Effector memory CD8-positive, alpha-beta T cell (primary cell): ENCODE results near the gene USHBP1.
A peak's percentile ranks its signal among the peaks of the same experiment; 100 is the strongest.

Source experiments
- ATAC-seq: fragments of 150-1000 bp; cut with Tn5 transposase; replicated peaks from 2 replicates; pipeline ENCODE4 v1.10.0; 2021; ENCODE audit warnings: mild to moderate bottlenecking, moderate library complexity
- DNase-seq, 3 experiments: peaks; one replicate each; pipeline ENCODE4 v3.0.0; 2021
- H3K27ac Mint-ChIP-seq, 2 donors: one replicate each; pipeline ENCODE4 v1.8.0; 2022; ENCODE audit warnings: mild to moderate bottlenecking in 2 of 2, mixed read lengths in 2 of 2, moderate library complexity in 2 of 2
- H3K27me3 Mint-ChIP-seq, 2 donors: one replicate each; pipeline ENCODE4 v1.8.0; 2022; ENCODE audit warnings: mixed read lengths in 2 of 2
- H3K36me3 Mint-ChIP-seq: one replicate; pipeline ENCODE4 v1.8.0; 2022; ENCODE audit warnings: mild to moderate bottlenecking, moderate library complexity, mixed read lengths; ENCODE audit not compliant: insufficient read depth
- H3K4me1 Mint-ChIP-seq, 2 donors: one replicate each; pipeline ENCODE4 v1.8.0; 2022; ENCODE audit warnings: low read depth in 2 of 2, mixed read lengths in 2 of 2
- H3K4me3 Mint-ChIP-seq, 2 donors: one replicate each; pipeline ENCODE4 v1.8.0; 2022; ENCODE audit warnings: mild to moderate bottlenecking in 2 of 2, mixed read lengths in 2 of 2, moderate library complexity in 2 of 2
- H3K9me3 Mint-ChIP-seq, 2 donors: one replicate each; pipeline ENCODE4 v1.8.0; 2022; ENCODE audit warnings: mixed read lengths in 2 of 2

The USHBP1 gene

DNA sequence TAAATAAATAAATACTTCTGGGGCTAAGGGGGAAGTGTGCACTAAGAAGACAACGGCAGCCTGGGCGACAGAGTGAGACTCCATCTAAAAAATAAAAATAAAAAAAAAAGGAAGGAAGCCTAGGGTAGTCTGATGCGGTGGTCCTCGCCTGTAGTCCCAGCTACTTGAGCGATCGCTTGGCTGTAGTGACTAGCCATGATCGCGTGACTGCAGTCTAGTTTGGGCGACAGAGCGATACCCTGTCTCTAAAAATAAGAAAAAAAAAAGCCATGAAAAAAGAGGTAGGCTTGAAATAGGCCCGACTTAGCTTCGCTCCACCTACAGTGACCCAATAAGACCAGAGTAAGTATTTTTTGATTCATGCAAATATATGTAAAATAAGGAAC, 2.0 kb upstream of the USHBP1 start:
- H3K36me3 Mint-ChIP-seq: peaks cover 36% of the 10 kb centered on the region
- H3K4me1 Mint-ChIP-seq: peaks cover 13% of the 10 kb centered on the region in 2 donors
- ATAC-seq: no peak
- peak overlapping the region; percentile 32 to 84 for H3K27ac Mint-ChIP-seq
- DNase-seq: no peak
- H3K9me3 Mint-ChIP-seq: no peaks in the 10 kb centered on the region
- peak overlapping the region; percentile 71 to 83 for H3K4me3 Mint-ChIP-seq
- H3K27me3 Mint-ChIP-seq: no peaks in the 10 kb centered on the region

DNA sequence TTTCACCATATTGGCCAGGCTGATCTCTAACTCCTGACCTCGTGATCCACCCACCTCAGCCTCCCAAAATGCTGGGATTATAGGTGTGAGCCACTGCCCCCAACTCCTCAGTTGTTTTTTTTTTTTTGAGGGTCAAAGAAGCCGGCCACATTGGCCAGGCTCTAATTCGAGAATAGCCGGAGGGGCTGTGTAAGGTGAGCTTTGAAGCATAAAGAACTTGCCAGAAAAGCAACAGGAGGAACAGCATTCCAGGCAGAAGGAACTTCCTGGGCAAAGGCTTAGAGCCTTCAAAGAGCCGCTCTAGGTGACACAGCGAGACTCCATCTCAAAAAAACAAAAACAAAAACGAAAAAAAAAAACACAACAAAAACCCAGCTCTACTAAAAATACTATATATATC, 1.5 kb upstream of the USHBP1 start:
- peaks cover 30% of the 10 kb centered on the region for H3K36me3 Mint-ChIP-seq
- peaks cover 12 to 13% of the 10 kb centered on the region in 2 donors for H3K4me1 Mint-ChIP-seq
- DNase-seq: no peak
- no peaks in the 10 kb centered on the region for H3K9me3 Mint-ChIP-seq
- no peak overlapping the region for H3K4me3 Mint-ChIP-seq
- no peaks in the 10 kb centered on the region for H3K27me3 Mint-ChIP-seq
- ATAC-seq: no peak
- H3K27ac Mint-ChIP-seq: no peak overlapping the region

DNA sequence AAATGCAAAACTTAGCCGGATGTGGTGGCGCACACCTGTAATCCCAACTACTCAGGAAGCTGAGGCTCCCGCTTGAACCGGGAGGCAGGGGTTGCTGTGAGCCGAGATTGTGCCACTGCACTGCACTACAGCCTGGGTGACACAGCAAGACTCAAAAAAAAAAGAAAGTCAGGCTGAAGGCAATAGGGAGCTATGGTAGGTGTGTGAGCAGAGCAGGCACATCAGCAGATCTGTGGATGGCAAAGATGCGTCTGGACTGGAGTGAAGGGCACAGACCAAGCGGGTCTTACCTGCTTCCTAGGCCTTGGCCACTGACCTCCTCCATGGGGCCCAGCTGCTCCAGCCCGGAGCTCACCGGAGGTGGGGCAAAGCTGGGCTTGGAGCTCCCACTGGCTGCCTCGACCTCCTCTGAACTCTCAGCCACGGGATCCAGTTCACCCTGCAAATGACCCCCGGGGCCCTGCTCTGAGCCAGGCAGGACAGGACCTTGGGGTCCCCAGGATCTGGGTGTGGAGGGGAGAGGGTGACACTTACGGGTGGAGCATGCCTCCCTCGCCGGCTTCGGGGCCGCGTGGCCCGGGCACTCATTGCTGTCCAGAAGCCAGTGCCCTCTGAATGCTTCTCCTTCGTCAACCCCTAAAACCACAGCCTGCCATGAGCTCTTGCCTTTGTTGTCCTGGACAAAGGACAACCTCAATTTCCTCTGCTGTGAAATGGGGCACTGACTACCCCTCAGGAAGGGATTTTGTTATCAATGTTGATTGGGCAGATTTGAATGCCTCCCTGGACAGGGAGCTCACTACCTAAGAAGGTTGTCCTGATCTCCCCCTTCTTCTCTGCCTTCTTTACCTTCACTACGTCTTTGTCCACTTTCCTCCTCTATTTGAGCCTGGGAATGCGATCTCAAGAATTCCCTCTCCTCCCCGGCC, 569 bp downstream of the USHBP1 start:
- Mint-ChIP-seq H3K27me3 (no peaks in the 10 kb centered on the region), H3K4me3 (peak overlapping the region in 1 of 2 donors; percentile 34), H3K9me3 (no peaks in the 10 kb centered on the region), H3K36me3 (peaks cover 11% of the 10 kb centered on the region), H3K4me1 (peaks cover 17 to 19% of the 10 kb centered on the region in 2 donors), H3K27ac (no peak overlapping the region)
- ATAC-seq (no peak), DNase-seq (no peak)

DNA sequence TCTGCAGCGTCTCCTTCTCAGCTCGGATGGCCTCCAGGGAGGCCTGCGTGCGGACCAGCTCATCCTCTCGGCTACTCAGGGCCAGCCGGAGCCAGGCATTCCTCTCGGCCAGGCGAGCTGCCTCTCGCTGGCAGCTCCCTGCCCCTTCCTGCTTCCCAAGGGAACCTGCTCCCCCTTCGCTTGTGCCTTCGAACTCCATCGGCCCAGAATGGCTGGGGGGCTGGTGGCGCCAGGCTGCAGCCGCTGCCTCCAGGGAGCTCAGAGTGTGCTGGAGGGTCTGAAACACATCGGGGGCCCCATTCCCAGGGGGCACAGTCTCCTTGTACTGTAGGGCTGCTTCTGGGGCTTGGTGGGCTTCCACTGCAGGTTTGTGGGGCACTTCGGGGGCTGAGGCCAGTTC, 2.0 kb downstream of the USHBP1 start:
- peak overlapping the region in 1 of 2 donors; percentile 39 for H3K27ac Mint-ChIP-seq
- ATAC-seq: no peak
- no peak overlapping the region for H3K4me3 Mint-ChIP-seq
- no peaks in the 10 kb centered on the region for H3K27me3 Mint-ChIP-seq
- H3K36me3 Mint-ChIP-seq: peaks cover 9% of the 10 kb centered on the region
- no peak for DNase-seq
- H3K9me3 Mint-ChIP-seq: no peaks in the 10 kb centered on the region
- H3K4me1 Mint-ChIP-seq: peaks cover 12 to 13% of the 10 kb centered on the region in 2 donors

DNA sequence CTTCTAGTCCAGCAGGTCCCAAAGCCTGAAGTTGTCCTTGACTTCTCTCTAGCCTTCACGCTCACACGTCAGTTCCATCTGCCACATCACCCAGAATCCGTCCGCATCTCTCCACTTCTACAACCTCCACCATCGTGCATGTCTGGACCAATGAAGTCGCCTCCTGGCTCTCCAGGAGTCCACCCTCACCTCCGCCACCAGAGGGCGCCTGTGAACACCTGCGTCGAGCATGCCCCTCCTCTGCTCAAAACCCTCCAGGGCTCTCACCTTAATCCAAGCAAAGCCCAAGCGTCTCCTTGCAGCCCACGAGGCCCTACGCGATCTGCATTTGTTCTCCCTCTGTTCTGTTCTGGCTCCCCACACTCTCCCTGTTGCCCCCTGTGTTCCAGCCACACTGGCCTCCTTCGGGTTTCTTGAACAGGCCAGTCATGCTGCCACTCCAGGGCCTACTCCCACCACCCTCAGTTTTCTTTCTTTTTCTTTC, 3.7 kb downstream of the USHBP1 start:
- ATAC-seq (peak; percentile 100), DNase-seq (peak; percentile 85 to 91 (median 87))
- peaks cover 6% of the 10 kb centered on the region in 2 donors for H3K4me1 Mint-ChIP-seq
- no peaks in the 10 kb centered on the region for H3K36me3 Mint-ChIP-seq
- H3K9me3 Mint-ChIP-seq: no peaks in the 10 kb centered on the region
- H3K27ac Mint-ChIP-seq: no peak overlapping the region
- H3K27me3 Mint-ChIP-seq: no peaks in the 10 kb centered on the region
- no peak overlapping the region for H3K4me3 Mint-ChIP-seq

DNA sequence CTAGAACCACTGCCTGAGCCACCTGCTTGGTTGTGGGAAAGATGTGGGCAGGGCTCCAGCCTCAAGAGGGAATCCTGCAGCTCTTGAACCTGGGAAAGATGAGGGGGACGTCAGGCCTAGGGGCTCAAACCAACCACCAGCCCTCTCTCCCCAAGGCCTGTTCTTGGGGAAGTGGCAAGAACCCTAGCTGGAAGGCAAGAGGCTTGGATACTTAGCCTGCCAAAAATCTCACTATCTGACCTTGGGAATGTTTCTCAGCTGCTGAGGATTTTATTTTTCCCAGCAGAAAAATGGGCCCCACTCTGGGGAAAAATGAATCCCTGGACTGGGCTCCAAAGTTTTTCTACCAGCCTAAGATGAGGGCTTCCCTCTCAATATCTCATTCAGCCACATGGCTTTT, 4.6 kb downstream of the USHBP1 start:
- H3K4me3 Mint-ChIP-seq: no peak overlapping the region
- no peaks in the 10 kb centered on the region for H3K27me3 Mint-ChIP-seq
- H3K36me3 Mint-ChIP-seq: no peaks in the 10 kb centered on the region
- no peak for ATAC-seq
- no peaks in the 10 kb centered on the region for H3K9me3 Mint-ChIP-seq
- H3K27ac Mint-ChIP-seq: no peak overlapping the region
- peaks cover 6% of the 10 kb centered on the region in 2 donors for H3K4me1 Mint-ChIP-seq
- DNase-seq: no peak

DNA sequence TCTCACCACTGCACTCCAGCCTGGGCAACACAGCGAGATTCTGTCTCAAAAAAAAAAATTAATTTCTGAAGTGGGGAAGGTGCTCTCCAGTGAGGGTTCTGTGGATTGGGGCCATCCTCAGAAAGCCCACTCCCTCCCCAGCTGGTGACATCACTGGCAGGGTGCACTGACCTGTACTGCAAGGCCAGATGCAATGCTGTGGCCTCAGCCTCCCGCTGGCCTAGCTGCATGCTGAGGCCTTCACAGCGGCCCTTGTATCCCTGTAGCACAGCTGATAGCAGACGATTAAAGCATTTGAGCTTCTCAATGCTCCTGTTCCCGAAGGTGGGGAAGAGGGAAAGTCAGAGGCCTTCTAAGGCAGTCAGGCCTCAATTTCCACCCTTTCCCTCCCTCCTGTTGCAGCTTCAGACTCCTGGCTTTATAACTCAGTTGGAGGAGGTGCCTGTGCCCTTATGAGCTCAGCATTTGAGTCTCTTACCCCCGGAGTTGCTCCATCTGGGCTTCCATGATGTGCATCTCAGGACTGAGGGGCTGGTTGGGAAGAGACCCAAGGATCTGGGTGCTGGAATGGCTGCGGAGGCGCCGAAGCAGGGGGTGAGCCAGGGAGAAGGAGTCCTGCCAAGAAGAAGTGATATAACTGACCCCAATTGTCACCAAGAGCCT, 5.3 kb downstream of the USHBP1 start:
- no peak for ATAC-seq
- DNase-seq: no peak
- Mint-ChIP-seq H3K9me3 (no peaks in the 10 kb centered on the region), H3K27me3 (no peaks in the 10 kb centered on the region), H3K4me1 (peaks cover 6% of the 10 kb centered on the region in 2 donors), H3K36me3 (no peaks in the 10 kb centered on the region), H3K4me3 (no peak overlapping the region), H3K27ac (no peak overlapping the region)

DNA sequence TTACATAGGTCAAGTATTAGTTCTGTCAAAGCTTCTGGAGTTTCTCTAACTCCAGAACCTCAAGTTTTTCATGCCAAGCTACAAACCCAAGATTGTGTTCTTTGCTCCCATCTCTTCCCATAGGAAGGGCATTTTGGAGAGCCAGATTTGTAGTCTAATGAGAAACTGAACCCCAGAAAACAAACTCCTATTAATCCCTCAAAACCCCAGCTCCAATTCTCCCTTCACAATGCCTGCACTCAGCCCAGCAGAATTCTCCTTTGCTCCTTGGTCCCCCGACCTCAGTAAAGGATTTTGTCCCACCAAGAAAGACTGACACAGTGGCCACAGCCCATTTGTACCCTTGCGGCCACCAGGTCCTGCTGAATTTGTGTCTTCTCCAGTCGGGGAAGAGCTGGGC, 8.4 kb downstream of the USHBP1 start:
- no peaks in the 10 kb centered on the region for H3K27me3 Mint-ChIP-seq
- H3K9me3 Mint-ChIP-seq: no peaks in the 10 kb centered on the region
- DNase-seq: no peak
- H3K36me3 Mint-ChIP-seq: peaks cover 2% of the 10 kb centered on the region
- peaks cover 6% of the 10 kb centered on the region in 2 donors for H3K4me1 Mint-ChIP-seq
- no peak overlapping the region for H3K4me3 Mint-ChIP-seq
- no peak overlapping the region for H3K27ac Mint-ChIP-seq
- no peak for ATAC-seq

DNA sequence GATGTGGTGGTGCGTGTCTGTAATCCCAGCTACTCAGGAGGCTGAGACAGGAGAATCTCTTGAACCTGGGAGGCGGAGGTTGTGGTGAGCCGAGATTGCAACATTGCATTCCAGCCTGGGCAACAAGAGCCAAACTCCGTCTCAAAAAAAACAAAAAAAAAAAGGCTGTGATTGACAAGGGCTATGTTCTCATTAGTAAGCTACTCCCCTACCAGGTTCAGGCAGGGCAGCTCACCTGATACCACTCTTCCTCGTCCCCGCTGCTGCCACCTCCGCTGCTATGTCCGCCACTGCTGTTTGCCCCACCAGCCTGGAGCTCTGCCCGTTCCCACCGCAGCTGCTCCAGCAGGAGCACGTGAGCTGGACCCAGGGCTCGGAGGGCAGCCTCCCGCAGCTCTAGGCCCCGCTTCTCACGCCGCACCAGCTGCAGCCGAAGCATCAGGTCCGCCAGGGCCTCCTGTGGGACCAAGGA, 9.4 kb downstream of the USHBP1 start:
- no peak overlapping the region for H3K27ac Mint-ChIP-seq
- DNase-seq: no peak
- no peaks in the 10 kb centered on the region for H3K4me1 Mint-ChIP-seq
- H3K36me3 Mint-ChIP-seq: peaks cover 2% of the 10 kb centered on the region
- H3K4me3 Mint-ChIP-seq: no peak overlapping the region
- no peaks in the 10 kb centered on the region for H3K27me3 Mint-ChIP-seq
- no peaks in the 10 kb centered on the region for H3K9me3 Mint-ChIP-seq
- no peak for ATAC-seq

DNA sequence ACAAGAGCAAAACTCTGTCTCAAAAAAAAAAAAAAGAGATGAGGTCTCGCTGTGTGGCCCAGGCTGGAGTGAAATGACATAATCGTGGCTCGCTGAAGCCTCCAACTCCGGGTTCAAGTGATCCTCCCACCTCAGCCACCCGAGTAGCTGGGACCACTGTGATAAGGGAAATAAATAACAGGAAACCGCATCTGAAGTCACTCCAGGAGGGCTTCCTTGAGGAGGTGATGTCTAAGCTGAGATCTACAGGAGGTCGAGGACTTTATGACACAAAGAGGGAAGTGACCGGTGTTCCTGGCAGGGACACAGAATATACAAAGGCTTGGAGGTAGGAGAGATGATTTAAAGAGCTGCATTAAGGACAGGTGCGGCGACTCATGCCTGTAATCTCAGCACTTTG, 9.9 kb downstream of the USHBP1 start:
- Mint-ChIP-seq H3K36me3 (peaks cover 2% of the 10 kb centered on the region), H3K4me1 (no peaks in the 10 kb centered on the region), H3K4me3 (no peak overlapping the region), H3K27me3 (no peaks in the 10 kb centered on the region), H3K9me3 (no peaks in the 10 kb centered on the region), H3K27ac (no peak overlapping the region)
- ATAC-seq (no peak), DNase-seq (no peak)

DNA sequence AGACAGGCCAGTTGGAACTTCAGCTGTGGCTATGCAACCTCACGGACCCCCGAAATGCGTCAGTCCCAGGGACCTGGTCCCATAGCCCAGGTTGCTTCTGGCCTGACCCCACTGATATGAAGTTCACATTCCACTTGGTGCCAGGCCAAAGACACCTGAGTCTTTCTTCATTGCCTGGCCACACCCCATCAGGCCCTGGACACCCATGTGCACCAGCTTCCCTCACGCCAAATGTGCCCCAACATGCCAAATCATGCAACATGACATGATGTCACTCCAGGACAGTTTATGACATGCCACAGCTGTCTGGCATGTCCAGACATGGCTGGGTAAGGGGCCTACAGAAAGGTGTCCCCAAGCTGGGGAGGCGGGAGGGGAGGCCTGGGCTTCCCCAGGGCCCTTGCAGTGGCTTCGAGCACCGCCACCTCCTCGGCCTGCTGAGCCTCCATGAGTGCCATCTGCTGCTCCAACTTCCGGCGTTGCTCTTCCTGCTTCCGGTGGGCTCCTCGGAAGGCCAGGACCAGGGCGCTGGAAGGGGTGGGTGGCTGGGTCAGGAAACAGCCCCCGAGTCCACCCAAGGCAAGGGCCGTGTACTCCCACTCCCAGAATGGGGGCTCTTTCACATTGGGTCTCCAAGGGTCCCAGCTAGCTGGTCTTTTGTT, 14.5 kb downstream of the USHBP1 start:
- no peak overlapping the region for H3K27ac Mint-ChIP-seq
- H3K27me3 Mint-ChIP-seq: peaks cover 0 to 8% of the 10 kb centered on the region in 2 donors
- peaks cover 13% of the 10 kb centered on the region for H3K36me3 Mint-ChIP-seq
- peaks cover 10 to 12% of the 10 kb centered on the region in 2 donors for H3K4me1 Mint-ChIP-seq
- no peaks in the 10 kb centered on the region for H3K9me3 Mint-ChIP-seq
- DNase-seq: no peak
- no peak for ATAC-seq
- no peak overlapping the region for H3K4me3 Mint-ChIP-seq

DNA sequence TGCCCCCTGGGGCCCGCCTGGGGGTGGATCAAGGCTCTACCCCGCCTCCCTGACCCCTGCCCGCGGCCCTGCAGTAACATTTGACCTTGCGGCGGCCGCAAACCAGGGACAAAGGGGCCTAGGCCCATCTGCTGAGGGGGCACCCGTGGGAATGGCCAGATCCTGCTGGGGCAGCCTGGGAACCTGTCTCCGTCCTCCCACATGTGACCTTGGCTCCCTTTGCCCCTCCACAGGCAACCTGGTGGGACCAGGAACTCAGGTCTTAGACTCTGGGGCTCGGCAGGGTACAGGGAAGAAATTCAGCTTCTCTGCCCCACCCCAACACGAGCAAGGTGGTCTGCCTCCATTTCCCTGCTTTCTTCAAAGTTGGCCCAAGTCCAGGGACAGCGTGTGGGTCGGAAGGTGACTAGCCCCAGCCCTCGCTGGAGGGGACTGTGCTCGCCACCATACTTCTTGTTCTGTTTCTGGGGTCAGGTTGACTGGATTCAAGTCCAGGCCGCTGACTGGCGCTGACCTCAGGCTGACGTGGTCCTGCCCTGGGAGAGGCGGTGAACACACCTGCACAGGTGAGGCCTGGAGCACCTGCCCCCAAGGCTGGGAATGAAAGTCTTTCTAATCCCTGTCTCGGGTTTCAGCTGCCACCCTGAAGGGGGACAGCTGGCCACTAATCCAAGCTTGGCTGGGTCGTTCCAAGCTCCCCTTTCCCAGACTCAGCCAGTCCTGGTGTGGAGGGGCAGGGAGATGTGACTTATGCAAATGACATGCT, 16.4 kb downstream of the USHBP1 start:
- ATAC-seq (no peak), DNase-seq (no peak)
- H3K27me3 Mint-ChIP-seq: peaks cover 0 to 8% of the 10 kb centered on the region in 2 donors
- H3K4me1 Mint-ChIP-seq: peaks cover 10 to 12% of the 10 kb centered on the region in 2 donors
- H3K9me3 Mint-ChIP-seq: no peaks in the 10 kb centered on the region
- H3K27ac Mint-ChIP-seq: peak overlapping the region in 1 of 2 donors; percentile 4
- H3K36me3 Mint-ChIP-seq: peaks cover 13% of the 10 kb centered on the region
- no peak overlapping the region for H3K4me3 Mint-ChIP-seq
